Transverse colon (tissue), 4 donors: ENCODE results near the gene OXER1. TPM values are rescaled to one million over a fixed set of nuclear protein-coding genes. Genes with fewer than 3 reads are reported as not detected.

ENCODE experiments used
- DNase-seq: peaks from one replicate; pipeline ENCODE4 v3.0.0-alpha.2; 2019
- H3K27ac ChIP-seq, 4 donors: fragments of 200-600 bp; sonication (generic); 2 replicates each; pipeline ENCODE4 v1.5.1; 2016 to 2018; ENCODE audit warnings: inconsistent platforms in 4 of 4
- H3K27me3 ChIP-seq: fragments of 200-600 bp; sonication (generic); 2 replicates; pipeline ENCODE4 v1.5.1; 2017; ENCODE audit warnings: inconsistent platforms
- H3K36me3 ChIP-seq, 4 donors: fragments of 200-600 bp; sonication (generic); 2 replicates each; pipeline ENCODE4 v1.5.1; 2017 to 2019; ENCODE audit warnings: inconsistent platforms in 4 of 4
- H3K4me1 ChIP-seq, 4 donors: fragments of 200-600 bp; sonication (generic); 2 replicates each; pipeline ENCODE4 v1.5.1; 2017 to 2020; ENCODE audit warnings: inconsistent platforms in 4 of 4
- H3K4me3 ChIP-seq, 4 donors: fragments of 200-600 bp; sonication (generic); 1 replicate in 1 of 4; 2 replicates in 3 of 4; pipeline versions ENCODE4 v1.5.1 to v1.6.1; 2017 to 2019; ENCODE audit warnings: inconsistent platforms in 4 of 4
- H3K9me3 ChIP-seq, 2 donors: fragments of 200-600 bp; sonication (generic); 2 replicates each; pipeline ENCODE4 v1.5.1; 2017 to 2019; ENCODE audit warnings: inconsistent platforms in 2 of 2
- CTCF ChIP-seq, 5 experiments: fragments of 200-600 bp in 3 of 5; fragments of 450-650 bp in 2 of 5; sonication (generic) in 3 of 5; IDR thresholded peaks; 1 replicate in 2 of 5; 2 replicates in 3 of 5; pipeline ENCODE4 v1.5.1; 2016 to 2017; ENCODE audit warnings: antibody characterized with exemption in 5 of 5, inconsistent platforms in 3 of 5, mild to moderate bottlenecking in 2 of 5, moderate library complexity in 1 of 5
- EP300 ChIP-seq: sonication (generic); formaldehyde crosslinking; IDR thresholded peaks from one replicate; pipeline ENCODE4 v1.6.1; 2017; ENCODE audit warnings: antibody characterized with exemption, low read depth
- POLR2A ChIP-seq: fragments of 450-650 bp; IDR thresholded peaks from one replicate; pipeline ENCODE4 v1.6.1; 2016; ENCODE audit warnings: antibody characterized with exemption, mild to moderate bottlenecking, moderate library complexity
- POLR2AphosphoS5 ChIP-seq, 3 donors: sonication (generic); formaldehyde crosslinking; IDR thresholded peaks; one replicate each; pipeline ENCODE4 v1.6.1; 2016; ENCODE audit warnings: antibody characterized with exemption in 3 of 3
- WGBS, 2 donors: methylation state at CpG; one replicate each; pipeline ENCODE4 v1.1.5; 2018; ENCODE audit warnings: low coverage in 1 of 2; 5-methylcytosine and 5-hydroxymethylcytosine counted together
- in situ Hi-C, 4 donors: fragments of 200-750 bp; cut with MboI; loops; one replicate each; pipeline versions ENCODE4 v1.15.0 to v1.15.1; 2017; ENCODE audit warnings: low sequenced_read_pairs in 3 of 4, low pct_ligation_motif_present in 1 of 4, low pct_unique_long_range_greater_than_20kb in 1 of 4
- intact Hi-C: fragments of 100-400 bp; cut with DNase I; formaldehyde crosslinking; loops from one replicate; pipeline ENCODE4 v1.15.1; 2023; ENCODE audit warnings: low total_unique reads
- total RNA-seq, 4 donors: library from RNA; depleted of rRNA; stranded (reverse); fragments of >200 nt; gene quantifications; one replicate each; pipeline ENCODE4 v1.1.0, GENCODE V29; 2016

OXER1 gene
- total RNA-seq, 4 donors from 2014 or later: 0.48 to 6.4 (median 4.9) TPM; not detected in 1

GRCh38 chr2:42755191-42755880 is 8.6 kb downstream of the OXER1 start:
- TF ChIP-seq POLR2A: no peak
- no peak for TF ChIP-seq EP300
- TF ChIP-seq POLR2AphosphoS5 (IDR thresholded peaks at IDR 0.05): no peak
- TF ChIP-seq CTCF (IDR thresholded peaks at IDR 0.05): no peak

GRCh38 chr2:42754776-42755140 is 9.2 kb downstream of the OXER1 start:
- Histone ChIP-seq H3K4me1 (peaks cover 0 to 8% (median 0%) of the 10 kb centered on the region in 4 donors), H3K4me3 (no peak overlapping the region), H3K36me3 (no peaks in the 10 kb centered on the region), H3K27me3 (no peaks in the 10 kb centered on the region), H3K9me3 (no peaks in the 10 kb centered on the region), H3K27ac (no peak overlapping the region)
- intact Hi-C loops (no loop called here), in situ Hi-C loops (no loop called here)
- WGBS, 2 donors: 82% methylated on average over 8 of the region's 8 CpGs; no CpG with 5 or more reads in 1 of the 2 donors
- TF ChIP-seq CTCF (IDR thresholded peaks at IDR 0.05): no peak
- TF ChIP-seq POLR2AphosphoS5 (IDR thresholded peaks at IDR 0.05): no peak
- no peak for TF ChIP-seq EP300
- TF ChIP-seq POLR2A: no peak
- no peak for DNase-seq

More at GRCh38 chr2:42755191-42755880, 8.6 kb downstream of the OXER1 start:
- in situ Hi-C loops (no loop called here), intact Hi-C loops (no loop called here)
- WGBS, 2 donors: 75 to 81% methylated on average over 5 to 13 of the region's 14 CpGs
- H3K27me3 ChIP-seq: no peaks in the 10 kb centered on the region
- no peaks in the 10 kb centered on the region for H3K36me3 ChIP-seq
- no peaks in the 10 kb centered on the region for H3K9me3 ChIP-seq
- no peak overlapping the region for H3K4me3 ChIP-seq
- no peak for DNase-seq
- peaks cover 0 to 8% (median 0%) of the 10 kb centered on the region in 4 donors for H3K4me1 ChIP-seq
- H3K27ac ChIP-seq: no peak overlapping the region

- Histone ChIP-seq H3K4me3 (no peak overlapping the region), H3K36me3 (no peaks in the 10 kb centered on the region), H3K4me1 (peaks cover 0 to 8% (median 0%) of the 10 kb centered on the region in 4 donors), H3K9me3 (no peaks in the 10 kb centered on the region), H3K27ac (no peak overlapping the region), H3K27me3 (no peaks in the 10 kb centered on the region)
- DNase-seq: no peak
- no peak for TF ChIP-seq POLR2A
- no peak for TF ChIP-seq POLR2AphosphoS5 (IDR thresholded peaks at IDR 0.05)
- TF ChIP-seq EP300: no peak
- no peak for TF ChIP-seq CTCF (IDR thresholded peaks at IDR 0.05)
- WGBS, 2 donors: 76% methylated on average over 11 of the region's 11 CpGs; no CpG with 5 or more reads in 1 of the 2 donors
- intact Hi-C loops: no loop called here
- in situ Hi-C loops: no loop called here
These were observed 9.7 kb downstream of the OXER1 start for GRCh38 chr2:42754021-42754775.
